Measurements from ENCODE around the gene HDHD2. TPM values are rescaled to one million over a fixed set of nuclear protein-coding genes. Genes with fewer than 3 reads are reported as not detected.

Gene HDHD2
- total RNA-seq, 4 donors from 2014 or later: 39.8 to 114 (median 54.6) TPM

DNA sequence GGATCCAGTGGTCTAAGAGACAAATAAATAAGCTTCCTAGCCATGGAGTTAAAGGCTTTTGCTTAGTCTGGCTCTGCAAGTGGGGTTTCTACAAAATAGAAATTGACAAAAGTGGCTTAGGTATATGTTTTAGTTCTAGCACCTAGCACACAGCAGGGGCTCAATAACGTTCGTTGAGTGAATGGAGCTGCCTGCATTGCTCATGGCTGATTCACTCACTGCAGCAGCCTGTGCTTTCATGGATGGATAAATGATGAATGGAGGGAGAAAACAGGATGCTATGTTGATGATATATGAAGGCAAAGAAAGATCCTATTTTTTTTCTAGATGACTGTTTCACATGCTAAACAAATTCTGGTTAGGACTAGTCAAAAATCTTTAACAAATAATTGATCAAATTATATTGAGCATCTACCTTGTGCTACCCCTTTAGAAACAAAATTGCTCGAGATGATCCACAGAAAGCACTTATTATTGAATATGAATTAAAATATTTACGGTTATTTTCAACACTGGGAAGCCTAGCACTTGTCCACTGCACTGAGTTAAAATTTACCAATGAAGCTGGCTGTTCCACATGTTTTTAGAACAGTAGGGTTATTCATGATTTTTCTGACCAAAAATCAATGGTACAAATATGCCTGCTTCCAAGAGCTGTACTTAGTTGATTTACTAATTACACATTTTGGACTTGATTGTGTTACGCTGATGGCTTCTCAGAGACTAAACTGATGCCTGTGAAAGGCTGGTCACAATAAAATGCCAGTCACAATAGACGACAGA is 39.6 kb downstream of the HDHD2 start:
- TF ChIP-seq, protein P1, sequence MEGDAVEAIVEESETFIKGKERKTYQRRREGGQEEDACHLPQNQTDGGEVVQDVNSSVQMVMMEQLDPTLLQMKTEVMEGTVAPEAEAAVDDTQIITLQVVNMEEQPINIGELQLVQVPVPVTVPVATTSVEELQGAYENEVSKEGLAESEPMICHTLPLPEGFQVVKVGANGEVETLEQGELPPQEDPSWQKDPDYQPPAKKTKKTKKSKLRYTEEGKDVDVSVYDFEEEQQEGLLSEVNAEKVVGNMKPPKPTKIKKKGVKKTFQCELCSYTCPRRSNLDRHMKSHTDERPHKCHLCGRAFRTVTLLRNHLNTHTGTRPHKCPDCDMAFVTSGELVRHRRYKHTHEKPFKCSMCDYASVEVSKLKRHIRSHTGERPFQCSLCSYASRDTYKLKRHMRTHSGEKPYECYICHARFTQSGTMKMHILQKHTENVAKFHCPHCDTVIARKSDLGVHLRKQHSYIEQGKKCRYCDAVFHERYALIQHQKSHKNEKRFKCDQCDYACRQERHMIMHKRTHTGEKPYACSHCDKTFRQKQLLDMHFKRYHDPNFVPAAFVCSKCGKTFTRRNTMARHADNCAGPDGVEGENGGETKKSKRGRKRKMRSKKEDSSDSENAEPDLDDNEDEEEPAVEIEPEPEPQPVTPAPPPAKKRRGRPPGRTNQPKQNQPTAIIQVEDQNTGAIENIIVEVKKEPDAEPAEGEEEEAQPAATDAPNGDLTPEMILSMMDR (IDR thresholded peaks at IDR 0.05): no peak
- no peak for TF ChIP-seq POLR2A (IDR thresholded peaks at IDR 0.05)
- H3K27me3 ChIP-seq: no peaks in the 10 kb centered on the region
- H3K4me3 ChIP-seq (replicated peaks in 1 of 3): no peak overlapping the region
- H3K36me3 ChIP-seq: peaks cover 19 to 24% of the 10 kb centered on the region in 2 donors
- H3K27ac ChIP-seq: no peak overlapping the region
- DNase-seq: no peak
- peaks cover 5 to 14% of the 10 kb centered on the region in 2 donors for H3K4me1 ChIP-seq
- intact Hi-C loops (cut with DNase I): no loop called here
- 91 to 93% methylated on average over 6 of the region's 6 CpGs for WGBS, 2 donors
- H3K9me3 ChIP-seq: no peaks in the 10 kb centered on the region

DNA sequence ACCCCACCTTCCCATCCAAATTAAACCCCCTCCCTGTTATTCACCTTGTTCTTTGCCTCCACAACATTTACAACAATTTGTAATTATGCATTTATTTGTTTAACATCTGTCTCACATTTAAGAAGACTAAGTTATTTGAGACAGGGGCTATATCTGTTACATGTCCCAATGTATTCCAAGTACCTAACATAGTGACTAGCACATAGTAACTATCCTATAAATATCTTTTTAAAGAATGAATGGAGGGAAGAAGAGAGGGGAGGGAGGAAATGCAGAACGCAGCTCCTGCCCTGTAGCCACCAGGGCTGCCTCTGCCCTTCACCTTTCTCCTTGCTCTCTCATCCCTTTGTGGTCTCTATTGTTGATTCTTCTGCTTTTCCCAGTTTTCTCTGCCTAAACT is 40.6 kb downstream of the HDHD2 start:
- Histone ChIP-seq H3K36me3 (peaks cover 15 to 24% of the 10 kb centered on the region in 2 donors), H3K4me1 (peaks cover 5 to 17% of the 10 kb centered on the region in 2 donors), H3K9me3 (no peaks in the 10 kb centered on the region), H3K4me3 (replicated peaks in 1 of 3) (no peak overlapping the region), H3K27me3 (no peaks in the 10 kb centered on the region), H3K27ac (no peak overlapping the region)
- intact Hi-C loops (cut with DNase I): no loop called here
- 67 to 76% methylated on average over 1 of the region's 1 CpG for WGBS, 2 donors
- DNase-seq: no peak
- TF ChIP-seq, protein P1 (IDR thresholded peaks at IDR 0.05): no peak
- TF ChIP-seq POLR2A (IDR thresholded peaks at IDR 0.05): no peak

DNA sequence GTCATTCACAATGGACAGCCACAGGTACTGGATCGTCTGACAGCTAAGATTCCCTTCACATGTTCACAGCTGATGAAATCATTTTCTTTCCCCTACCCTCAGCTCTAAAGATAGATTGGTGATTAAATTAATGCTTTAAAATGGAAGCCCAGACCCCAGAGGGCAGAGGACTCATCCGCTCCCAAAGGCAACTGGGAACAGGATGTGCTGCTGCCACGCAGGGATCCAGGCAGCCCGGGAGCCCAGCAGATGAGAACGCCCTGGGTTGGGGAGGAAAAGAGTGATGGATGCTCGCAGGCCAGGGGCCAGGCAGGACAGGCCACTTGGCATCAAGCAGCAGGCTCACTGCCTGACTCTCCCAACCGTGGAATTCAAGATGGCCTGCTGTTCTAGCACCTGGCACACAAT is 41.3 kb downstream of the HDHD2 start:
- Histone ChIP-seq H3K27me3 (no peaks in the 10 kb centered on the region), H3K36me3 (peaks cover 21 to 24% of the 10 kb centered on the region in 2 donors), H3K4me1 (peaks cover 5 to 17% of the 10 kb centered on the region in 2 donors), H3K4me3 (replicated peaks in 1 of 3) (no peak overlapping the region), H3K9me3 (no peaks in the 10 kb centered on the region), H3K27ac (no peak overlapping the region)
- no peak for DNase-seq
- WGBS, 2 donors: 81 to 84% methylated on average over 7 of the region's 7 CpGs
- intact Hi-C loops (cut with DNase I): no loop called here
- TF ChIP-seq POLR2A (IDR thresholded peaks at IDR 0.05): no peak
- TF ChIP-seq, protein P1 (IDR thresholded peaks at IDR 0.05): no peak

DNA sequence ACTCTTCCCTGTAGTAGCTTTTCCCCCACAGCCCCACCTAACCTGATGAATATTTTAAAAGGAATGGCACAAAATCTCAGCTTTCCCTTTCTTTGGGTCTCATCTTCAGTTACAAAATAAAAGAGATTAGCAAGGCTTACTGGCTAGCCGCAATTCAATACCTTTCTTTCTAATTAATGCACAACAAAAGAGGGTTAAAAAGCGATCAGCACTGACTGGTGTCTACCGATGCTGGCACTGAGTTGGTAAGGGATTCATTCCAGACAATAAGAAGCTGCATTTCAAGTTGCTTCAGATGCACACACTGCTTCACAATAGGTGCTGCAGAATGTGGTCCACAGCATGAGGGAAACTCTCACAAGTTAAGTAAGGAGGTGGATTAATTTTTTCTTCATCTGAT is 41.9 kb downstream of the HDHD2 start:
- 80 to 83% methylated on average over 3 of the region's 3 CpGs for WGBS, 2 donors
- Histone ChIP-seq H3K36me3 (peaks cover 21 to 24% of the 10 kb centered on the region in 2 donors), H3K4me3 (replicated peaks in 1 of 3) (no peak overlapping the region), H3K27me3 (no peaks in the 10 kb centered on the region), H3K27ac (no peak overlapping the region), H3K4me1 (peaks cover 5 to 17% of the 10 kb centered on the region in 2 donors), H3K9me3 (no peaks in the 10 kb centered on the region)
- intact Hi-C loops (cut with DNase I): no loop called here
- TF ChIP-seq POLR2A (IDR thresholded peaks at IDR 0.05): no peak
- TF ChIP-seq, protein P1 (IDR thresholded peaks at IDR 0.05): no peak
- no peak for DNase-seq

DNA sequence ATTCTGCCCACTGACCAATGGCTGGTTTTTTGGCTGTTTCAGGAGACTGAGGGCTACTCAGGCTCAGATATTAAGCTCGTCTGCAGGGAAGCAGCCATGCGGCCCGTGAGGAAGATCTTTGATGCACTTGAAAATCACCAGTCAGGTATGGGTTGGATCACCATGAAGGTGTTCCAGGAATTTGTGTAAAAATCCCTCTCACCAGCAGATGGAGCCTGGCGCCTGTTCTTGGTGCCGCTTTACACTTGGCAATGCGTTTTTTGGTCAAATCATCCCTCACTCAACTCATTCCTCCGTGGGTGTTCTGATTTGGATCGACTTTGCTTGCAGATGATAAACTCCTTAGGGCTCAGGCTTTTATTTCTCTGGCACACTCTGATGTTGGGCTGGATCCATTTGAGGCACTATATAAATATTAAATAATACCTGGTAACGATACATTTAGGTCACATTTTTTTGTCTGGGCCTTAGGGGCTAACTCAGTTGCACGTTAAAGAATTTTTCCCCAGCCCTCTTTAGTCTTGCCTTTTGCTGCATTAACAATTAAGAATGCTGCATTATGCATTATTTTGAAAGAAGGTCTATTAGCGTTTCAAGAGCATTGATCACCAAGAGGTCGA is 50.0 kb downstream of the HDHD2 start:
- peaks cover 0 to 6% of the 10 kb centered on the region in 2 donors for H3K36me3 ChIP-seq
- TF ChIP-seq POLR2A (IDR thresholded peaks at IDR 0.05): no peak
- TF ChIP-seq, protein P1 (IDR thresholded peaks at IDR 0.05): peak; percentile 59 to 86 (median 68)
- no peaks in the 10 kb centered on the region for H3K9me3 ChIP-seq
- H3K4me3 ChIP-seq (replicated peaks in 1 of 3): no peak overlapping the region
- intact Hi-C loops (cut with DNase I): loop anchor here (5.0 kb wide), 1 partner anchor 652 kb away; no protein-coding TSS in a partner anchor
- H3K4me1 ChIP-seq: no peaks in the 10 kb centered on the region
- 31 to 33% methylated on average over 12 of the region's 12 CpGs for WGBS, 2 donors
- no peak overlapping the region for H3K27ac ChIP-seq
- H3K27me3 ChIP-seq: no peaks in the 10 kb centered on the region
- DNase-seq: peak; percentile 59 to 73
